AG04449 (cell line): Measurements from ENCODE around the gene CACNA2D1.

Experiments used
- CTCF ChIA-PET: fragments of 350-600 bp; formaldehyde crosslinking; extraction: SDS; loops from one replicate; lab custom pipeline; 2021; ENCODE audit warnings: antibody characterized with exemption; lab: Yijun Ruan, JAX
- POLR2A ChIA-PET: fragments of 400-600, 350-600 bp; formaldehyde crosslinking; extraction: SDS; loops from one replicate; lab custom pipeline; 2020; ENCODE audit warnings: antibody characterized with exemption, inconsistent platforms; lab: Yijun Ruan, JAX
- DNase-seq: peaks from one replicate; pipeline ENCODE4 v3.0.0-alpha.2; 2010; ENCODE audit warnings: low read depth, low spot score
- H3K4me3 ChIP-seq: 2 replicates; pipeline ENCODE4 v1.5.1; 2011; ENCODE audit warnings: low read depth, mild to moderate bottlenecking, control low read depth, low read length
- TF ChIP-seq, protein P1 (sequence below): IDR thresholded peaks from one replicate; pipeline ENCODE4 v1.5.1; 2011; ENCODE audit warnings: mild to moderate bottlenecking, moderate library complexity, low read length, control low read depth, inconsistent platforms; ENCODE audit not compliant: insufficient read depth; ENCODE audit errors: missing control alignments

The CACNA2D1 gene

DNA sequence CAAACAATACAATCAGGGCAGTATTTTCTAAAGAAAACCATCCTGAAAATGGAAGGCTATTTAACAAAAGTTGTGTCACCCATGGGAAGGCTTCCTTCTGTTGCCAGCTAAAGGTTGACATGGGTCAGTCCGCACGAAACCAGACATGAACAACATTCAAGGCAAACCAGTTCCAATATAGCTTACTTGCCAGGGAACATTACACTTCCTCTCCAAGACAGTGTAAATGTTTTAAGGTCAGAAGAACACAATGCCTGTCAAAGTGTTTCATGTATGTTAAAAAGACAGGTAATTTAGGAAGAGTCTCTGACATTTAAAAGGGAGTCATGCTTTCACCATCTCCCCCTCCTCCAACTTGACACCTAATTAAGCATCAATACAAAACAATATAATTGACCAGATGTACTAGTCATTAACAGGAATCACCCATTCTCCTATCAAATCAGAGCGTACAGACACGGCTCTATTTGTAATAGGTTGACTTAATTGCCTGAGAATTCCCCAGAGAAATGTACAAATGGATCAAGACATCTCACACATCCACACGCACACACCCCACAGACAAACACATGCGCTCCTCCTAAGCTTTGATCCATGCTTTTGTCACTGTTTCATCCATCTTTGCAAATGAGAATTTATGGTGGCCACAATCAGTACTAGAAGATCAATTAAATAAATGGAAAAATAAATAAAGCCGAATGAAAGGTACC, 69.5 kb downstream of the CACNA2D1 start:
- ChIA-PET POLR2A (no interaction called here), CTCF (no interaction called here)
- TF ChIP-seq, protein P1, sequence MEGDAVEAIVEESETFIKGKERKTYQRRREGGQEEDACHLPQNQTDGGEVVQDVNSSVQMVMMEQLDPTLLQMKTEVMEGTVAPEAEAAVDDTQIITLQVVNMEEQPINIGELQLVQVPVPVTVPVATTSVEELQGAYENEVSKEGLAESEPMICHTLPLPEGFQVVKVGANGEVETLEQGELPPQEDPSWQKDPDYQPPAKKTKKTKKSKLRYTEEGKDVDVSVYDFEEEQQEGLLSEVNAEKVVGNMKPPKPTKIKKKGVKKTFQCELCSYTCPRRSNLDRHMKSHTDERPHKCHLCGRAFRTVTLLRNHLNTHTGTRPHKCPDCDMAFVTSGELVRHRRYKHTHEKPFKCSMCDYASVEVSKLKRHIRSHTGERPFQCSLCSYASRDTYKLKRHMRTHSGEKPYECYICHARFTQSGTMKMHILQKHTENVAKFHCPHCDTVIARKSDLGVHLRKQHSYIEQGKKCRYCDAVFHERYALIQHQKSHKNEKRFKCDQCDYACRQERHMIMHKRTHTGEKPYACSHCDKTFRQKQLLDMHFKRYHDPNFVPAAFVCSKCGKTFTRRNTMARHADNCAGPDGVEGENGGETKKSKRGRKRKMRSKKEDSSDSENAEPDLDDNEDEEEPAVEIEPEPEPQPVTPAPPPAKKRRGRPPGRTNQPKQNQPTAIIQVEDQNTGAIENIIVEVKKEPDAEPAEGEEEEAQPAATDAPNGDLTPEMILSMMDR, result no peak
- DNase-seq, result no peak
- no peak overlapping the region for H3K4me3 ChIP-seq

DNA sequence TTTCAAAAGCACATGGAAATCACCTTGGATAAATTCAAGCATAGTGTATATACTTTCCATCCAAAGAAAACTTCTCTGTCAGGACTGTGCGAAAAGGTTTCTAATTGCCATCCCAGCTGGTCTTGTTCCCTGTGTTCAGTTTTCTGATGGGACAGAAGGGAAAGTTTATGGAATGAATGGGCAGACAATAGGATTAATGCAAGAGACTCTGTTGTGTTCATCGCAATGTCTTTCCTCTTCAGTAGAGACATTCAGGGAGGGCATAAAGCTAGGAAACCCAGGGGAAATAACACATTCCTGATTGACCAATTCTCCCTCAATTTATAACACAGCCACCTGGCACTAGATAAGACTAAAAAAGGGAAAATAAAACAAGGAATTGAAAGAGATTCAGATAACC, 78.9 kb downstream of the CACNA2D1 start:
- ChIA-PET POLR2A (no interaction called here), CTCF (no interaction called here)
- TF ChIP-seq, protein P1, result no peak
- DNase-seq, result no peak
- H3K4me3 ChIP-seq, result no peak overlapping the region

DNA sequence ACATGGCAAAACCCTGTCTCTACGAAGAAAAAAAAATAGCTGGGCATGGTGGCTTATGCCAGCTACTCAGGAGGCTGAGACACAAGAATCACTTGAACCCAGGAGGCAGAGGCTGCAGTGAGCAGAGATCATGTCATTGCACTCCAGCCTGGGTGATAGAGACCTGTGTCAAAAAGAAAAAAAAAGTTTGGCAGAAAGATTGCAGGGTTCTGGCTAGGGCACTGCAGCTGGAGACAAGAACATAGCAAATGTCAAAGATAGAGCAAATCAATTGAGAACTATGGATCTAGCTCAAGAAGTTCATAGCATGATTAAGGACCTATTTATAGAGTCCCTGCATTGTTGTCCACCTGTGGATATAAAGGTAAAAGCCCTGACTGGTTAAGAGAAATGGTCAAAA, 79.5 kb downstream of the CACNA2D1 start:
- ChIA-PET POLR2A (no interaction called here), CTCF (interaction anchor here (0.7 kb wide), 1 partner anchor 112 kb away, joined by 3 read pairs; no protein-coding TSS in a partner anchor)
- no peak overlapping the region for H3K4me3 ChIP-seq
- no peak for DNase-seq
- TF ChIP-seq, protein P1, result no peak

DNA sequence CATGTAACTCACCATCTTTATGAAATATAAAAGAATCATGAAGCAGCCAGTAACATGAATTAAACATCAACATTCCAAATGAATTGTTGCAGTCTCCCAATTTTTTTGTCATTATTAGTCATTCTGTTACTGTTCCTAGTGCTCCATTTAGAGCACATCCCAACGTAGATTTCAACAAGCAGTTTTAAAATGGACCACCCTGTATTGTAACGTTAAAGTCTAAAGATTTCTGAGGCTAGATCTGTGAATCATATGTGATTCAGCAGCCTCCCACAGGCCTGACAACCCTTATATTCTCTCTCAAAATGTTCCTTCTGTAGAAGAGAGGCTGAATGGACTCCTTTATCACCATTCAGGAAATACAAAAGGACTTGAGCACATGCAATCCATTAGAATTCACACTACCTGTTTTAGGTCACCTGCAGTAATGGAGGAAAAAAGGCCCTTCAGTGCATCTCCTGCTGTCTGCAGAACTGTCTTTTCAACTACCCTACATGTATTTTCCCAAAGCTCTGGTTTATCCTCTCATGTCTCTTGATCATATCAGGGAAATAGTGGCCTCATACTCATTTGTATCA, 81.4 kb downstream of the CACNA2D1 start:
- CTCF ChIA-PET, result no interaction called here
- POLR2A ChIA-PET, result no interaction called here
- H3K4me3 ChIP-seq, result no peak overlapping the region
- DNase-seq, result no peak
- TF ChIP-seq, protein P1, result no peak

DNA sequence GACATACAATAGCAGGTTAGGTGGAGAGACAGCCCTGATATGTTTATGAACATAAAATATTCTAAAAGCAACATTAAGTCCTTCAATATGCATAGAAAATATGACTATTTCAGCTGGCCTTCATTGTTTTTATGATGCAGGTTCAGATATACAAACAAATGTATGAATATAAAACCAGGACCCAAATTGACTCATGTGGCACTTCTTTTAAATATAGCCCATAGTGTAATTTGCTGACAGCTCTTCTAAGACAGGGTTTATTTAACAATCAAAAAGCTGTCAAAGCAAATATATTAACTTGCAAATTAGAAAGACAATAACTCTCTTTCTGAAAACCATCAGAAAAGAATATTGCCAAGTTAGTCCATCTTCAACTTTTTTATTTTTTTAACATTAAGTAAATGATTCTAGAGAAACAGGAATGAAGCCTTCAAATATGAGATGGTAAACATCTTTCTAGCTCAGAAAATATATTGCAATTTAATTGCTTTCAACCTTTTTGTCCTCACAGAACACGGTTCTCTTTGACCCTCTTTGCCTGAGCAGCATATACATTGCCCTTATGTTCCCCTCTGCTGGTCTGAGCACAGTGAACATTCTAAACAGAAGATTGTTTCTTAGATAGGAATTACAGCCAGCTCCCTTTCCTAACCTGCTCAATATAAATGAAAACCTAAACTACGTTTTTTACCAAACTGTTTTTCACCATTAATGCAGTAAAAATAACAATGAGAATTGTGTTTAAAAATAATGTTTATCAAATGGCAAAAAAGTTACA, 82.8 kb downstream of the CACNA2D1 start:
- no peak overlapping the region for H3K4me3 ChIP-seq
- ChIA-PET CTCF (no interaction called here), POLR2A (no interaction called here)
- TF ChIP-seq, protein P1, result no peak
- no peak for DNase-seq

DNA sequence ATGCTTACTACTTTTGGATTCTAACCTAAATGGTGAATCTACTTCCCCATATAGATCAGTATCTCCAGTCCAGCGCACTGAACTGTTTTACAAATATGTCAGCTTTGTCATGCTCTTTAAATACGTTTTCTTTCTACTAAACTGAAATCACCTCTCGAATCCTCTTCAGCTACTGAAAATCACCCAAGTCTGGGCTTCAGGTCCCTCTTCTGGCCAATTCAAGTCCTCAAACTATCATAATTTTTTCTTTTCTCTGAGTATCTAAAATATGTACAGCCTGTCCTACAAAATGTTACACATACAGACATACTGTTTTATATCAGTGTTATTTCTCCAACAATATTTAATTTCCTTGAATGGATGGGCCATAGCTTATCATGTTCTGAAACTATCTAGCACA, 84.2 kb downstream of the CACNA2D1 start:
- TF ChIP-seq, protein P1, result no peak
- POLR2A ChIA-PET, result no interaction called here
- H3K4me3 ChIP-seq, result no peak overlapping the region
- no peak for DNase-seq
- CTCF ChIA-PET, result interaction anchor here (1.0 to 1.4 kb wide), 2 partner anchors 28 to 315 kb away, joined by 3 read pairs; no protein-coding TSS in a partner anchor
